GM19395 (cell line): ENCODE results near the gene ACTRT2.

Experiments
- ATAC-seq: cut with Tn5 transposase; IDR thresholded peaks from one replicate; pipeline ENCODE4 v1.9.1; 2021; ENCODE audit warnings: mild to moderate bottlenecking, moderate library complexity; ENCODE audit not compliant: unreplicated experiment

ACTRT2 gene

GRCh38 chr1:3067301-3067670 lies 46.0 kb downstream of the ACTRT2 start:
- no peak for ATAC-seq

GRCh38 chr1:3067671-3068563 lies 46.6 kb downstream of the ACTRT2 start:
- no peak for ATAC-seq

GRCh38 chr1:3068564-3069431 lies 47.5 kb downstream of the ACTRT2 start, which contains the start of gene PRDM16:
Gene PRDM16 (plus strand): TSS chr1:3069203. CDS start chr1:3069260, 57 bp downstream.
- no peak for ATAC-seq

- ATAC-seq = no peak
Measured at GRCh38 chr1:3069491-3070308, 48.4 kb downstream of the ACTRT2 start.

GRCh38 chr1:3070309-3070643 lies 49.0 kb downstream of the ACTRT2 start:
- no peak for ATAC-seq

GRCh38 chr1:3070644-3071564 lies 49.6 kb downstream of the ACTRT2 start:
- ATAC-seq = no peak

GRCh38 chr1:3071565-3072390 lies 50.5 kb downstream of the ACTRT2 start:
- ATAC-seq = no peak
